AG04449 (cell line): ENCODE results near the gene PCDHGA1.

Experiments
- CTCF ChIA-PET: fragments of 350-600 bp; formaldehyde crosslinking; extraction: SDS; loops from one replicate; lab custom pipeline; 2021; ENCODE audit warnings: antibody characterized with exemption; lab: Yijun Ruan, JAX
- POLR2A ChIA-PET: fragments of 400-600, 350-600 bp; formaldehyde crosslinking; extraction: SDS; loops from one replicate; lab custom pipeline; 2020; ENCODE audit warnings: antibody characterized with exemption, inconsistent platforms; lab: Yijun Ruan, JAX
- DNase-seq: peaks from one replicate; pipeline ENCODE4 v3.0.0-alpha.2; 2010; ENCODE audit warnings: low read depth, low spot score
- H3K4me3 ChIP-seq: 2 replicates; pipeline ENCODE4 v1.5.1; 2011; ENCODE audit warnings: low read depth, mild to moderate bottlenecking, control low read depth, low read length
- CTCF ChIP-seq: IDR thresholded peaks from one replicate; pipeline ENCODE4 v1.5.1; 2011; ENCODE audit warnings: mild to moderate bottlenecking, moderate library complexity, low read length, control low read depth, inconsistent platforms; ENCODE audit not compliant: insufficient read depth; ENCODE audit errors: missing control alignments

PCDHGA1 gene

GRCh38 chr5:141489841-141490240 lies 159.5 kb downstream of the PCDHGA1 start:
- CTCF ChIA-PET = interaction anchor here (1.4 to 37.5 kb wide), 6 partner anchors 13 to 92 kb away, joined by 3 to 856 read pairs (median 6); partner anchors contain the start of genes PCDHGA11, PCDHGB5 and PCDHGC3
- POLR2A ChIA-PET = interaction anchor here (1.2 to 1.7 kb wide), 5 partner anchors 19 to 169 kb away, joined by 4 to 14 read pairs (median 6); partner anchors contain the start of gene TAF7
- no peak overlapping the region for H3K4me3 ChIP-seq
- TF ChIP-seq CTCF = no peak
- DNase-seq = no peak

GRCh38 chr5:141490271-141490670 lies 160.0 kb downstream of the PCDHGA1 start:
- POLR2A ChIA-PET = no interaction called here

GRCh38 chr5:141490771-141491170 lies 160.5 kb downstream of the PCDHGA1 start:
- TF ChIP-seq CTCF = no peak
- no peak overlapping the region for H3K4me3 ChIP-seq
- POLR2A ChIA-PET = no interaction called here
- no peak for DNase-seq
- CTCF ChIA-PET = interaction anchor here (37.5 kb wide), 1 partner anchor 27 kb away, joined by 856 read pairs; no protein-coding TSS in a partner anchor

More at GRCh38 chr5:141490271-141490670, 160.0 kb downstream of the PCDHGA1 start:
- CTCF ChIA-PET = interaction anchor here (37.5 kb wide), 1 partner anchor 27 kb away, joined by 856 read pairs; no protein-coding TSS in a partner anchor
- DNase-seq = no peak
- TF ChIP-seq CTCF = no peak
- no peak overlapping the region for H3K4me3 ChIP-seq

GRCh38 chr5:141491323-141492167 lies 161.2 kb downstream of the PCDHGA1 start:
- POLR2A ChIA-PET = no interaction called here
- DNase-seq = no peak
- TF ChIP-seq CTCF = no peak
- no peak overlapping the region for H3K4me3 ChIP-seq
- CTCF ChIA-PET = interaction anchor here (1.1 to 37.5 kb wide), 2 partner anchors 26 to 78 kb away, joined by 3 to 856 read pairs; no protein-coding TSS in a partner anchor

- no peak for DNase-seq
- no peak for TF ChIP-seq CTCF
- ChIA-PET CTCF (interaction anchor here (1.1 to 37.5 kb wide), 7 partner anchors 25 to 123 kb away, joined by 3 to 856 read pairs (median 6); partner anchors contain the start of genes PCDHGA12 and PCDHGB3), POLR2A (interaction anchor here (0.9 kb wide), 1 partner anchor 16 kb away, joined by 3 read pairs; no protein-coding TSS in a partner anchor)
- H3K4me3 ChIP-seq = no peak overlapping the region
Measured at GRCh38 chr5:141492168-141492885, 162.0 kb downstream of the PCDHGA1 start.
